ENCODE data around the gene IQSEC1. TPM values are rescaled to one million over a fixed set of nuclear protein-coding genes. Genes with fewer than 3 reads are reported as not detected.

Gene IQSEC1
- total RNA-seq, 1 donor: 135 TPM

DNA sequence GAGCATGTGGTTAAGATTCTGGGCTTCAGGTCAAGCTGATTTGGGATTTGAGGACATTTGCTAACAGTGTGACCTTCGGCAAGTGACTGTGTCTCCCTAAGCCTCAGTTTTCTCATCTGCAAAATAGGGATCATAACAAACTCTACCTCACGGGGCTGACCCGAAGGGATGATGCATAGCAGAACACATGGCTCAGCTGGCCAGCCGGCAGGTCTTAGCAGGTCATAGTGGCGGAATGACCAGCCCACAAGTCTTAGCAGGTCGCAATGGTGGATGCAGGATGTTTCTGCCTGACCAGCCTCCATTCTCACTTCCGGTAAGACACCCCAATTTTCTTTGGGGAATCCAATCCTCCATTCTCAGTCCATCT is 63.3 kb downstream of the IQSEC1 start:
- H3K4me1 ChIP-seq (ENCODE audit: insufficient read depth, low read length): peaks cover 100% of the 10 kb centered on the region
- H3K4me3 ChIP-seq (ENCODE audit: low read length): peak overlapping the region; percentile 3
- H3K27me3 ChIP-seq (ENCODE audit: insufficient read depth, low read length): no peaks in the 10 kb centered on the region
- H3K9me3 ChIP-seq (ENCODE audit: low read depth, low read length): no peaks in the 10 kb centered on the region

DNA sequence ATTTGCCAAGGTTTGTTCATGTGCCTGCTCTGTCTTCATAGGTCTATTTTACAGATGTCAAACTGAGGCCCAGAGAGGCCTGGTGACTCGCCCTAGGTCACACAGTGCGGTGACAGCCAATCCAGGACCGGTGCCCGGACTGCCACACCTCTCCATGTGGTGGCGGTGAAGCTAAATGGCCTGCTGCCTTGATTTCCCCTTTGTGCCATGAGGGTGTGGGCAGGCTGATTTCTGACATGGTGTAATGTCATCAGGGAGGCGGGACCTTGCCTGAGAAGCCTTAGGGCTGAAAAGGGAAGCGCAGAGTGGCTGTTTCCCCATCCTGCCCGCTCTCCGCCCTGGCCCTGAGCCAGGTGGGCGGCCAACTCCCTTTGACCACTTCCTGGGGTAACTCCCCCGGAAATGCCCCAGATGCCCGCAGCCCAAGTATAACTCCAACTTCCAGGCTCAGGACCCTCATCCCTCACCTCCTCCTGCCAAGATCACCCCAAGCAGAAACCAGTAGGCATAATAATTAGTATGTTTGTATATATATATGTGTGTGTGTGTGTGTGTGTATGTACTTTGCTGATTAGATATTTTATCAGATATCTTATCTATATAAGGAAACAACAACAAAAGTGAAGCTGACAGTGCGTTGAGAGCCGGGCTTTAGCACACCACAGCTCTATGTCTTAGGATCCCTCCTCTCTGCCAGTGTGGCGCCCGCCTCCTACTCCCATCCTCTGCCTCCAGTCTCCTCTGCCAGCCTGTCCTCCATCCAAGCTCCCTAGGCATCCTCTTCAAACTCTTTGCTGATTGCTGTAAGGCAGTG is 63.9 kb downstream of the IQSEC1 start:
- Histone ChIP-seq H3K4me1 (ENCODE audit: insufficient read depth, low read length) (peaks cover 100% of the 10 kb centered on the region), H3K4me3 (ENCODE audit: low read length) (peak overlapping the region; percentile 3), H3K27me3 (ENCODE audit: insufficient read depth, low read length) (no peaks in the 10 kb centered on the region), H3K9me3 (ENCODE audit: low read depth, low read length) (no peaks in the 10 kb centered on the region)

DNA sequence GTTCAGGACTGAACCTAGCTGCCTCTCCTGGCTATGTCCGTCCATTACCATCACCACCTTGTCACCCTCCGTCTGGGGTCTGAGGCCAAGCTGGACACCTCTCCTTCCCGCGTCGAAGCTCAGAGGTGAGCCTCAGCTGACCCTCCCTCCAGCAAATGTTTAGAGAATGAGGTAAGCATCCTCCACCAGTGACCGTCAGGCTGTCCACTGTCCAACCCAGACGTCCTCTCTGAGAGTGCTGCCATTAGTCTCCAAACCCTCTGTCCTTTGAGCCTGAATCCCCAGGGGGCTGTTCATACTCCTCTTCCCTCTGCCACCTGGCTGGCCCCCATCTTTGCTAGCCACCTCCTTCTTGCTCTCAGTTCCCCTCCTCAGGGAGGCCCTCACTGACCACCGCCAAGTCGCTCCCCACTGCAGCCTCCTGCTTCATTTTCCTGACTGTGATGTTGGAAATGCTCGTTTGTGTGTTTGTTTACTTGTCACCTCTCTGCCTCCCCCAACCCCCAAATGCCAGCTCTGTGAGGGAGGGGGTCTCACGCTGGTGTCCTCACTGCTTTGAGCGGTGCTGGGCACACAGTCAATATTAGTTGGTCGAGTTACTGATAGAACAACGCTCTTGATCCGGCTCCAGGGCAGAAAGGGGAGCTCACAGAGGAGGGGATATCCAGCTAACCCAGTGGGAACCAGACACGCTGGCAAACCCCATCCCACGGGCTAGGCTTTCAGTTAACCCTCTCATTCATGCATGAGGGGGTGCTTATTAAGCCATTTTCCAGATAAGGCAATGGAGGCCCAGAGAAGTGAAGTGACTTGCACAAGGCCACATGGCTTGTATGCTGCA is 64.9 kb downstream of the IQSEC1 start:
- Histone ChIP-seq H3K4me3 (ENCODE audit: low read length) (no peak overlapping the region), H3K9me3 (ENCODE audit: low read depth, low read length) (no peaks in the 10 kb centered on the region), H3K27me3 (ENCODE audit: insufficient read depth, low read length) (no peaks in the 10 kb centered on the region), H3K4me1 (ENCODE audit: insufficient read depth, low read length) (peaks cover 100% of the 10 kb centered on the region)

DNA sequence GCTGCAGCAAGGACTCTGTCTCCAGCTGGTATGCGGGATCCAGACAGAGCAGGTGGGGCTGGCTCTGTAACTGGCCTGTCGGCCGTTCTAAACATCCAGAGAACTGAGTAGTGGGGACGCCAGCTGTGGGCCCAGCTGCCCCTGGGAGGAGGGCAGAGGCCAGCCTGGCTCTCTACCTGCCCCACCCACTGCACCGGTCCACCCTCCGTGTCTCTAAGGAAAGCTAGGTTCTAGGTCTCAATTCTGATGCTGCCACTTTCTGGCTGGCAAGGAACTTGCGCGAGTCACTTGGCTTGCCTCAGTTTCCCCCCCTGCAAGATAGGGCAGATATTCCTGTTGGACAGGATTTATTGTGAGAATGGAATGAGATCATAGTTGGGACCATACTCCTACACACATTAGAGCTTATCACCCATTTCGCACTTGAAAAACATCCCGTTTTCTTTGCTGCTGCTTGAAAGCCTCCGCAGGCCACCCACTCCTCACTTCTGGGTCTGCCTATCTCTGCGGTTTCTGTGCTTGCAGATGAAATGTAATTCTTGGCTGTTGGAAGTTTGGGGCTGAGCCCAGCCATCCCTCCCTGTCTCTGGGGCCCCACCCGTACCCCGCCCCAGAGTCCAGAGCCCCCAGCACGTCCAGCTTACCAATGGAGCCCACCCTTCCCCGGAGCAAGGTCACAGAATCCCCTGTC is 65.8 kb downstream of the IQSEC1 start:
- H3K4me3 ChIP-seq (ENCODE audit: low read length): no peak overlapping the region
- H3K4me1 ChIP-seq (ENCODE audit: insufficient read depth, low read length): peaks cover 100% of the 10 kb centered on the region
- no peaks in the 10 kb centered on the region for H3K9me3 ChIP-seq (ENCODE audit: low read depth, low read length)
- H3K27me3 ChIP-seq (ENCODE audit: insufficient read depth, low read length): no peaks in the 10 kb centered on the region

DNA sequence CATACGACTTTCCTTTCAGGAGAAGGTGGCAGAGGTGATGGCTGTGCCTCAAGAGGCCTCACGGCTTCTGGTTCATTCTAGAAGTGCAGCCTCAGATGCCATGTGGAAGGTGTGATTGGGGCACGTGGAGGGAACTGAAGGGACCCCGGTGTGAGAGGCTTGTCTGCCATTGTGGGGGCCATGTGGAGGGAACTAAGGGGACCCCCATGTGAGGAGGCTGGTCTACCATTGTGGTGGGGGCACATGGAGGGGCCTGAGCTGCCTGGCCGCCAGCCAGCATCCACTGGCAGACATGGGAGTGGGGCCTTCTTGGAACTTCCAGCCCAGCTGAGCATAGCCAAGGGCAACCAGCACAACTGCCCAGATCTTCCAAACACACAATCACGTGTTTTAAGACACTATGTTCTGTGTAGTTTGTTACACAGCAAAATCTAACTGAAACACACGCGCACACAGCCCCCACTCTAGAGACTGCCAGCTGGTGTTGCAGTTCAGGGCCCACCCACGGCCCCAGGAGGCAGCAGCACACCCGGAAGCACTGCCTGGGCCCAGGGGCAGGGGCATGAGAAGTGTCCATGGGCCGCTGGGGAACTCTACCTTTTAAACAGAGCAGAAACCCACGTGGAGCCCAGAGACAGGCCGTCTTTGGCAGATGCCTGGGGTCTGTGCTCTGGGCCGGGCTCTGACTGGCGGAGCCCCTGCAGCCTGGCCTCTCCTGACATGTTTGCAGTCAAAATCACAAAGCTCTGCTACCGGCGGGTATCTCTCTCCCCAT is 66.8 kb downstream of the IQSEC1 start:
- H3K9me3 ChIP-seq (ENCODE audit: low read depth, low read length): no peaks in the 10 kb centered on the region
- no peak overlapping the region for H3K4me3 ChIP-seq (ENCODE audit: low read length)
- H3K4me1 ChIP-seq (ENCODE audit: insufficient read depth, low read length): peaks cover 100% of the 10 kb centered on the region
- H3K27me3 ChIP-seq (ENCODE audit: insufficient read depth, low read length): no peaks in the 10 kb centered on the region

DNA sequence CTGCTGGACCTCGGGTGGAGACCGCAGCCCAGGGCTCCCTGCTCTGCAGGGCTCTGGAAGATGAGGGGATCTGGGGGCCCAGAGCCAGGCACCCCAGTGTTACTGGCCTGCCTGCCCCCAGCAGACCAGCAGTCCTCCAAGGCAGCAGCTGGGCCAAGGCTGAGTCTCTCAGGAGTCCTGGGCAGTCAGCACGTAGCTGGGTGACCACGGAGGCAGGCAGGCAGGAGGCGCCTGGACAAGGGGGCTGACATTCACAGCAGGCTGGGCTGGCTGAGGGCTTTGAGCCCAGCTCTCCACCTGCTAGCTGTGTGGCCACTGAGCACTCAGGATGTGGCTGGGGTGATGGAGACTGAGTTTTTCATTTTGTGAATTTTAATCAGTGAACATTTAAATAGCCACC is 67.9 kb downstream of the IQSEC1 start:
- peaks cover 100% of the 10 kb centered on the region for H3K4me1 ChIP-seq (ENCODE audit: insufficient read depth, low read length)
- H3K4me3 ChIP-seq (ENCODE audit: low read length): no peak overlapping the region
- no peaks in the 10 kb centered on the region for H3K9me3 ChIP-seq (ENCODE audit: low read depth, low read length)
- H3K27me3 ChIP-seq (ENCODE audit: insufficient read depth, low read length): no peaks in the 10 kb centered on the region

DNA sequence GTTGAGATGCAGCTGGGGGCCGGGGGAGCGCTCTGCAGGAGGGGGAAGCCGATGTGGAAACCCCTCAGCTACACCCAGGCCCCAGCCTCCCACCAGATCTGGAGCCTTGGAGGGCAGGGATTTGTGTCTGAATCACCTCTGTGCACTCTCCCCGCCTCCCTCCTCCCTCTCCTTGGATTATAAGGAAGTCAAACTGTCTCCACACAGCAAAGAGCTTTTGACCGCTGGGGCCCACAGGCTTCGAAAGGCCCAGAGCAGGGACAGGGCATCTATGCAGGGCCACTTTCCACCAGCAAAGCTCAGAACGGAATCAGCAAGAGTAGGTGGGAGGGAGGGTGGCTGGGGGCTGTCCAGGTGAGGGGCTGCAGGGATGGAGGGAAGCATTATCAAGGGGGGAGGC is 68.9 kb downstream of the IQSEC1 start:
- no peak overlapping the region for H3K4me3 ChIP-seq (ENCODE audit: low read length)

DNA sequence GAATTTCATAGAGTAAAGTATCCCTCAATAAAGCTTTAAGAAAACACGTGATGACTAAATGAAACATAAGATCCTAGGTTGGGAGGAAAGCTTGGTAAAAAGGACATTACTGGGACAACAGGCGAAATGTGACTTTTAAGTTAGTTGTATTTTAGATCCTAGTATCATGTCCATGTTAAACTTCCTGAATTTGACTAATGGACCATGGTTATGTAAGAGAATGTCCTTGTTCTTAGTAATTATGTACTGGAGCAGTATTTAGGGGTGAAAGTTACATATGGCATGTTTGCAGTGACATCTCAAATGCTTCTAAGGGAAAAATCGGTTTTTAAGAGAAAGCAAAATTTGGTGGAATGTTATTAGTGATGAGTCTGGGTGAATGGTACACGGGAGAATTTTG is 69.6 kb downstream of the IQSEC1 start:
- Histone ChIP-seq H3K4me3 (ENCODE audit: low read length) (no peak overlapping the region), H3K27me3 (ENCODE audit: insufficient read depth, low read length) (no peaks in the 10 kb centered on the region), H3K4me1 (ENCODE audit: insufficient read depth, low read length) (peaks cover 100% of the 10 kb centered on the region), H3K9me3 (ENCODE audit: low read depth, low read length) (no peaks in the 10 kb centered on the region)

More for the DNA sequence above, 68.9 kb downstream of the IQSEC1 start:
- Histone ChIP-seq H3K9me3 (ENCODE audit: low read depth, low read length) (no peaks in the 10 kb centered on the region), H3K27me3 (ENCODE audit: insufficient read depth, low read length) (no peaks in the 10 kb centered on the region), H3K4me1 (ENCODE audit: insufficient read depth, low read length) (peaks cover 100% of the 10 kb centered on the region)

DNA sequence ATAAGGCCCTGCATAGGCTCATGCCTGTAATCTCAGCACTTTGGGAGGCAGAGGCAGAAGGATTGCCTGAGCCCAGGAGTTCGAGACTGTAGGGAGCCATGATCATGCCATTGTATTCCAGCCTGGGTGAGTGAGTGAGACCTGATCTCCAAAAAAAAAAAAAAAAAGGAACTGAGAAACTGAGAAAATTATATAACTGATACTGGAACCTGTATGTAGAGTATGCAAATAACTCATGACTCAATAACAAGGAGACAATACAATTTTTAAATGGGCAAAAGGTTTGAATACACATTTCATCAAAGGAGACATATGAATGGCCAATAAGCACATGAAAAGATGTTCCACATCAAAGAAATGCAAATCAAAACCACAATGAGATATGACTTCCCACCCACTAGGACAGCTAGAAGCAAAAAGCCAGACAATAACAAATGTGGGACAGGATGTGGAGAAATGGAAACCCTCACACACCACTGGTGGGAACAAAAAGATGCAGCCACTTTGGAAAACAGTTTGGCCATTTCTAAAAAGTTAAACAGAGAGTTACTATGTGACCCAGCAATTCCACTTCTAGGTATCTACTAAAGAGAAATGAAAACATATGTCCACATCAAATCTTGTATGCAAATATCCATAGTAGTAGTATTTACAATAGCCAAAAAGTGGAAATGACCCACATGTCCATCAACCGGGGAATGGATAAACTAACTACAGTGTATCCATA is 70.7 kb downstream of the IQSEC1 start:
- H3K4me3 ChIP-seq (ENCODE audit: low read length): no peak overlapping the region
- H3K9me3 ChIP-seq (ENCODE audit: low read depth, low read length): no peaks in the 10 kb centered on the region

DNA sequence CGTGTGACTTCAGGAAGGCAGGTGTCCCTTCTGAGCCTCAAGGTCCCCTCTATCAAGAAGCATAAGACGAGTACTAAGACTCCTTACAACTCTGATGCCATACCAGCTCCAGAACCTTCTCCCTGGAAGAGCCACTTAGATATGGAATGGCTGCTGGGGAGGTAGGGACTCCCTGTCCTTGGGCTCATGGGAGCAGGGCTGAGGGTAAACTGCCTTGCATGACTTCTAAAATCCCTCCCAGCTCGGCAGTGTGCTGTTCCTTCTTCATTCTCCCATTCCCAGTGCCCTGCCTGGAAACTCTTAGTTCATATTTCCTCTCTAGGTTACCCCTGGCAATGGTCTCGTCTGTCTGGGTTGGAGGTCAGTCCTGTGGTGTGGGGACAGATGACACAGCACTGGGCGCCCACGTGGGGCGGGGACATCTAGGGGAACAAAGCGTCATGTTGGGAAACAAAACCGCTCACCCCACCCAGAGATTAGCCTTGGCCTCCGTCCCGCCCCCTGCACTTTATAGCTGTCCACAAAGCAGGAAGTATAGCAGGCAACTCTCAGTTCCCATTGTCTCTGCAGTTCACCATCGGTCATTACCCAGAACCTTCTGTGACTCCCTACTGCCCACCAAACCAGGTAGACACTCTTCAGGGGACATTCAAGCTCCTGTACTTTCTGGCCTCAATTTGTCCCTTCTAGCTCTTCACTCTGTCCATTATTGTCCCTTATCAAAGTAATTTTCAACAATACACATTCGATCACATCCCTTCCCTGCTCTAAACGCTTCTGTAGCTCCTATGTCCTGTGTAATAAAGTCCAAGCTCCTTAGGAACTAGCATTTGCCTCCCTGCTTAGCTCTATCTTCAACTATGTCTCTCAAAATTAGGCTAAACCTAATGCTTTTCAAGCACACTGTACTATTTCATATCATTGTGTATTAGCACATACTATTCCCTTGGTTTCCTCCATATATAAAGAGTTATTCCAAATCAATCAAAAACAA is 73.8 kb downstream of the IQSEC1 start:
- H3K4me1 ChIP-seq (ENCODE audit: insufficient read depth, low read length): peaks cover 98% of the 10 kb centered on the region
- H3K27me3 ChIP-seq (ENCODE audit: insufficient read depth, low read length): no peaks in the 10 kb centered on the region
- no peak overlapping the region for H3K4me3 ChIP-seq (ENCODE audit: low read length)
- no peaks in the 10 kb centered on the region for H3K9me3 ChIP-seq (ENCODE audit: low read depth, low read length)

More for the DNA sequence above, 70.7 kb downstream of the IQSEC1 start:
- peaks cover 98% of the 10 kb centered on the region for H3K4me1 ChIP-seq (ENCODE audit: insufficient read depth, low read length)
- H3K27me3 ChIP-seq (ENCODE audit: insufficient read depth, low read length): no peaks in the 10 kb centered on the region

DNA sequence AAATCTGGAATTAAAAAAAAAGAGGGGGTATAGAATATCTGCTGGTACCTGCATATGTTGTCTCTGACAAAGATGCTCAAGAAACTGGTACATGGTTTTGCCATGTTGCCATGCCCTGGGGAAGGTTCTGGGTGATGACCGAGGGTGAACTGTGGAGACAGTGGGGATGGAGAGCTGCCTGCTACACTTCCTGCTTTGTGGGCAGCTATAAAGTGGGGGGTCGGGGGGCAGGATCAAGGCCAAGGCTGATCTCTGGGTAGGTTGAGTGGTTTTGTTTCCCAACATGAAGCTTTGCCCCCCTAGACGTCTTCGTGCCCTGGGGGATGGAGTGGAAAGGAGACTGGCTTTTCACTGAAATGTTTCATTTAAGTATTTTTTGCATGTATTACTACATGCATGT is 74.6 kb downstream of the IQSEC1 start:
- peaks cover 92% of the 10 kb centered on the region for H3K4me1 ChIP-seq (ENCODE audit: insufficient read depth, low read length)
- H3K4me3 ChIP-seq (ENCODE audit: low read length): no peak overlapping the region
- H3K9me3 ChIP-seq (ENCODE audit: low read depth, low read length): no peaks in the 10 kb centered on the region
- H3K27me3 ChIP-seq (ENCODE audit: insufficient read depth, low read length): no peaks in the 10 kb centered on the region

DNA sequence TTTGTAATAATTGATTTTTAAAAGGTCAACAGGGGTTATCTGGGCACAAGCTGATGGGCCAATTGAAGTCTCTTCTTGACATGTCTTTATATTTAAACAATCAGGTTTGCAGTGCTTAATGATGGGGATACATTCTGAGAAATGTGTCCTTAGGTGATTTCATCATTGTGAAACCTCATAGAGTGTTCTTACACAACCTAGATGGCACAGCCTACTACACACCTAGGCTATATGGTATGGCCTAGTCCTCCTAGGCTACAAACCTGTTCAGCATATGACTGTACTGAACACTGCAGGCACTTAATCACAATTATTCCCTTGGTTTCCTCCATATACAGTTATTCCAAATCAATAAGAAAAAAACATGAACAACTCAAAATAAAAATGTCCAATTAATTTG is 75.8 kb downstream of the IQSEC1 start:
- H3K4me1 ChIP-seq (ENCODE audit: insufficient read depth, low read length): peaks cover 88% of the 10 kb centered on the region
- H3K27me3 ChIP-seq (ENCODE audit: insufficient read depth, low read length): no peaks in the 10 kb centered on the region
- no peaks in the 10 kb centered on the region for H3K9me3 ChIP-seq (ENCODE audit: low read depth, low read length)
- no peak overlapping the region for H3K4me3 ChIP-seq (ENCODE audit: low read length)

DNA sequence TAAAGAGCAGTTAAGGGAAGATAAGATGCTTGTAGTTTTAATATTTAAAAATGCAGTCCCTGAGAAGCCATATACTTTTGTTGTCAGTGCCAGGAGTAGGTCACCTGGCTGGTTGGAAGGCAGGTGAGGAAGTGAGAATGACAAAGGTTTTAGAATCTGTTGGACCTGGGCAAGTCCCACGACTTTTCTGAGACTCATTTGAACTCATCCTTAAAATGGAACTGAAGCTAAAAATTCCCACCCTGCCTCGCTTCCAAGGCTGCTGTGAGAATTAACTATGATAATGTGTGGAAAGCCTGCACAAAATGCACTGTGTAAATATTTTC is 77.1 kb downstream of the IQSEC1 start:
- Histone ChIP-seq H3K27me3 (ENCODE audit: insufficient read depth, low read length) (no peaks in the 10 kb centered on the region), H3K4me3 (ENCODE audit: low read length) (no peak overlapping the region), H3K9me3 (ENCODE audit: low read depth, low read length) (no peaks in the 10 kb centered on the region), H3K4me1 (ENCODE audit: insufficient read depth, low read length) (peaks cover 84% of the 10 kb centered on the region)

All from mononuclear cell (primary cell).